ENCODE data around the gene VGLL4.
"Not testable (repeated sequence)": the region's sequence is repeated elsewhere in the genome, so short reads cannot be mapped to it uniquely, and the experiment has no call there.

The VGLL4 gene

DNA sequence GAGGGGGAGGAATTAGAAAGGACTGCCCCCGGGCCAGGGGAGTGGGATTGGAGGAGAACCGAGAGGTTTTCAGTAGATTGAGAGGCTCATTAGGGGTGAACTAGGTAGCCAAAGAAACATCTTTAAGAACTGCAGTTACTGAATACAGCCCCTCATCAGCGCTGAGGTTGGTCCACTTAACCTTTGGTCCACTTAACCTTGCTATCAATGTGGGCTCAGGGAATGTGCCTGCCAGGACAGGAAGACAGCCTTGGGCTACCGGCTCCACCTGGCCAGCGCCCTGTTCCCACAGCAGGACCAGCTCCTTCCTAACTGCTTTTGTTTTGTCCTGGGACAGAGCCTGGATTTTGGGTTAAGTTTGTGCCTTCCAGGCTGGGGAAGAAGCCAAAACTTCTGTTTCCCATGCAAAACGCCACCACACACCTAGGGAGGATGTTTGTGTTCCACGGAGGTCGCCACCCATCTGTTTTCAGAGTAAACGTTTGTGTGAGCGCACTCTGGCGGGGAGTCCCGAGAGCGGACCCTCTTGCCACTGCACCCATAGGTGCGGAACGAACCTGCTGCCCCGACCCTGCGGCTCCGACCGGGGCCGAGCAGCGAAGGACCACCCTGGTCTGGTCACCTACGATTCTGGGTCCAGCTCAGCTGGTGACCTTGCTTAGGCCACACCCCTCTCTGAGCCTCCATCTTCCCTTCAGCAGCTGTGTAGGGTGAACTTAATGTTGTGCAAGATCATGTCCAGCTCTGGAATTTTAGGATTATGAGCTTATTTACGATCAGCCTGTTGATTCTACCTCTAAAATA is 107.4 kb downstream of the VGLL4 start:
- no peaks in the 10 kb centered on the region for H3K27me3 ChIP-seq (ENCODE audit: low read depth, low read length)
- no peaks in the 10 kb centered on the region for H3K36me3 ChIP-seq (ENCODE audit: control insufficient read depth in 1 of 2, insufficient read depth in 2 of 2, low read length in 2 of 2)
- no peak overlapping the region for H3K27ac ChIP-seq (ENCODE audit: low read length)
- no peaks in the 10 kb centered on the region for H3K9me3 ChIP-seq (ENCODE audit: control insufficient read depth in 1 of 2, low read length in 2 of 2)
- H3K4me1 ChIP-seq (ENCODE audit: control insufficient read depth in 1 of 2, insufficient read depth in 2 of 2, low read length in 2 of 2): no peaks in the 10 kb centered on the region
- H3K4me3 ChIP-seq (ENCODE audit: low read depth in 1 of 2, low read length in 2 of 2): no peak overlapping the region

DNA sequence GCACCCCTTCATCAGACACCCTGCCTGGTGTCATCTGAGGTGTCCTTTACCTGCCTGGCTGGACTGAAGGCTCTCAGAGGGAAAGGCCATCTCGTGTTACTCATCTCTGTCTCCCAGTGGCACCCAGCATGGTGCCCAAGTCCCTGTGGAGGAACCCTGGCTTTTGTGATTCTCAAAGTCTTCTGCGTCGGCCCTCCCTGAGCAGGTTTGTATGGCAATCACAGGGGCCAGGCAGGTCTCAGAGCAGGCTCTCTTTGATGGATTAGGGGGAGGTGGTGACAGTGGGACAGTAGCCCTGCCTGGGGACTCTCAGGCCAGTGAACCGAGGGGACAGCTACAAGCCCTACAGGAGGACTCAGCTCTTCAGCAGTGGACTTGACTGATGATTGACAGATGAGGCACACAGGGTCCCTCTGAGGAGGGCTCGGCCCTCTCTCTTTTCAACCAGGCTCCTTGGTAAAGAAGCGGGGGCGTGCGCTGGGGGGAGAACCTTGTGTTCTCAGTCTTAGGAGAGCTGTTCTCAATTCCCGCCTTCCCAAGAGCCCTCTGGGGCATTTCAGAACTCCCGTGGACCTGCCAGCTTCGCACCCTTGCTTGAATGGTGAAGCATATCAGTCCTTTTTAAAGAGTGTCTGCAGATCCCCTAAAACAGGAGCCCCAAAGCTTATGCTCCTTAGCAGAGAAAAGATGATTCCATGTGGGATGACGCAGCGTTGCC is 108.3 kb downstream of the VGLL4 start:
- H3K27ac ChIP-seq (ENCODE audit: low read length): no peak overlapping the region
- no peaks in the 10 kb centered on the region for H3K9me3 ChIP-seq (ENCODE audit: control insufficient read depth in 1 of 2, low read length in 2 of 2)
- no peaks in the 10 kb centered on the region for H3K36me3 ChIP-seq (ENCODE audit: control insufficient read depth in 1 of 2, insufficient read depth in 2 of 2, low read length in 2 of 2)
- no peaks in the 10 kb centered on the region for H3K27me3 ChIP-seq (ENCODE audit: low read depth, low read length)
- no peaks in the 10 kb centered on the region for H3K4me1 ChIP-seq (ENCODE audit: control insufficient read depth in 1 of 2, insufficient read depth in 2 of 2, low read length in 2 of 2)
- no peak overlapping the region for H3K4me3 ChIP-seq (ENCODE audit: low read depth in 1 of 2, low read length in 2 of 2)

- H3K27ac ChIP-seq (ENCODE audit: low read length): no peak overlapping the region
- no peaks in the 10 kb centered on the region for H3K36me3 ChIP-seq (ENCODE audit: control insufficient read depth in 1 of 2, insufficient read depth in 2 of 2, low read length in 2 of 2)
- no peaks in the 10 kb centered on the region for H3K27me3 ChIP-seq (ENCODE audit: low read depth, low read length)
- peaks cover 0 to 6% of the 10 kb centered on the region in 2 donors for H3K4me1 ChIP-seq (ENCODE audit: control insufficient read depth in 1 of 2, insufficient read depth in 2 of 2, low read length in 2 of 2)
- H3K9me3 ChIP-seq (ENCODE audit: control insufficient read depth in 1 of 2, low read length in 2 of 2): no peaks in the 10 kb centered on the region
- no peak overlapping the region for H3K4me3 ChIP-seq (ENCODE audit: low read depth in 1 of 2, low read length in 2 of 2)
These were observed 109.0 kb downstream of the VGLL4 start for GRCh38 chr3:11534793-11535101.

DNA sequence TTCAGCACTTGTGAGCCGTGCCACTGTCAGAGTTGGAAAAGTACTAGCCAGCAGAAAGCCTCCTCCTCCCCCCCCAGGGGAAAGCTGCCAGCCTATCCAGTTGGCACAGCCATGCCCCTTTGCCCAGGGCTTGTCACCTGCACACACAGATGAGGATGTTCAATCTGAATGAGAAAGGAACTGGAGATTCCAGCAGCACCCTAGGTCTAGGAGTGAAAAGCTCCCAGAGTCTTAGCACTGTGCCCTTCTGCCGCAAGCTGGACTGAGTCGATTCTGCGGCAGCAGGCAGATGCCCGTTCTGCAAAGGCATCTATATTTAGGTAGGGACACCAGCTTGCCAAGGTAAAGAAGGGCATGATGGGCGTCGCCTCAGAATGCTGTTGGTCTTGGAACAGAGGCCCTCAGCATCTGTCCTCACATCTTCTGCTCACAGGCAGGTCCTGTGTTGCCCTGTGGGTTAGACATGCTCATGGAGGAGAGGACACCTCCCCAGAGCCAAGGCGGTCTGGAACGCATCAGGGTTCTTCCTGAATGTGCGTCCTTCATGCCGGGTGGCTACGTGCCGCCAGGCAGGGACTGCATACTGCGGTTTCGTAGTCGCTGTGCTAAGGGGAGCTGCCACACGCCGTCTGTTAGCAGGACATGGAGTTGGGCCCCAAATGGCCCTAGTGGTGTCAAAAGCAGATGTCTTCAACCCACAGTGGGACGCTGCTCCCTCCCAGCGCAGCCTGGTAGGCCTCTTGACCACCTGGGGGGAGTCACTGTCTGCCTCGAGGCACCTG is 109.5 kb downstream of the VGLL4 start:
- H3K4me3 ChIP-seq (ENCODE audit: low read depth in 1 of 2, low read length in 2 of 2): no peak overlapping the region
- H3K9me3 ChIP-seq (ENCODE audit: control insufficient read depth in 1 of 2, low read length in 2 of 2): no peaks in the 10 kb centered on the region
- peaks cover 0 to 9% of the 10 kb centered on the region in 2 donors for H3K4me1 ChIP-seq (ENCODE audit: control insufficient read depth in 1 of 2, insufficient read depth in 2 of 2, low read length in 2 of 2)
- H3K27ac ChIP-seq (ENCODE audit: low read length): no peak overlapping the region
- H3K36me3 ChIP-seq (ENCODE audit: control insufficient read depth in 1 of 2, insufficient read depth in 2 of 2, low read length in 2 of 2): no peaks in the 10 kb centered on the region
- no peaks in the 10 kb centered on the region for H3K27me3 ChIP-seq (ENCODE audit: low read depth, low read length)

- H3K4me3 ChIP-seq (ENCODE audit: low read depth in 1 of 2, low read length in 2 of 2): no peak overlapping the region
- no peaks in the 10 kb centered on the region for H3K27me3 ChIP-seq (ENCODE audit: low read depth, low read length)
- H3K9me3 ChIP-seq (ENCODE audit: control insufficient read depth in 1 of 2, low read length in 2 of 2): no peaks in the 10 kb centered on the region
- no peak overlapping the region for H3K27ac ChIP-seq (ENCODE audit: low read length)
- no peaks in the 10 kb centered on the region for H3K36me3 ChIP-seq (ENCODE audit: control insufficient read depth in 1 of 2, insufficient read depth in 2 of 2, low read length in 2 of 2)
- peaks cover 0 to 9% of the 10 kb centered on the region in 2 donors for H3K4me1 ChIP-seq (ENCODE audit: control insufficient read depth in 1 of 2, insufficient read depth in 2 of 2, low read length in 2 of 2)
These were observed 110.8 kb downstream of the VGLL4 start for GRCh38 chr3:11532931-11533391.

DNA sequence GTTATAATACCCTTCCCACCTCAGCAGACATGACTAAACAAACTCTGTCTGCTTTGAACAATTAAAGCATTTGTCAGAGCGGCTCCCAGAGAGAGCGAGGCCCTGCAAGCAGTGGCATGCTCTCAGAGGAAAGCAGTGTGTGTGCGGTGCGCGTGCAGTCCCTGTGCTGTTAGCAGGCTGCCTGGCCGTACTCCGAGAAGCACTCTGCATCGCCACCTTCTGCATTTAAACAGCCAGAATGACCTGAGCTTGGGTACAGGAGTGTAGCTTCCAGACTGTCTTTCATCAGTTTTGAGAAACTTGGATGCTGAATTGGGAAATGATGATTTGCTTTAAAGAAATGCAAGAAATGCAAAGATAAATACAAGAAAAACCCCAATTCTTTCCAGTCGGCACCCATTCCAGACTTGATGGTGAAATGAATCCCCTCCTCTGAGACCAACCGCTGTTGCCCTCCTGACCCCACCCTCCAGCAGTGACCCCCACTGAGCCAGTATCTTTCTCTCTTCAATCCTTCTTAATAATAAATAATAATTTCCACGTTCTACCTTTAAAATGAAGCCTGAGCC is 113.5 kb downstream of the VGLL4 start:
- peaks cover 0 to 9% of the 10 kb centered on the region in 2 donors for H3K4me1 ChIP-seq (ENCODE audit: control insufficient read depth in 1 of 2, insufficient read depth in 2 of 2, low read length in 2 of 2)

GRCh38 chr3:11529281-11529680 is 114.4 kb downstream of the VGLL4 start:
- no peak overlapping the region for H3K27ac ChIP-seq (ENCODE audit: low read length)
- H3K4me1 ChIP-seq (ENCODE audit: control insufficient read depth in 1 of 2, insufficient read depth in 2 of 2, low read length in 2 of 2): peaks cover 0 to 9% of the 10 kb centered on the region in 2 donors
- no peak overlapping the region for H3K4me3 ChIP-seq (ENCODE audit: low read depth in 1 of 2, low read length in 2 of 2)
- no peaks in the 10 kb centered on the region for H3K9me3 ChIP-seq (ENCODE audit: control insufficient read depth in 1 of 2, low read length in 2 of 2)
- H3K36me3 ChIP-seq (ENCODE audit: control insufficient read depth in 1 of 2, insufficient read depth in 2 of 2, low read length in 2 of 2): no peaks in the 10 kb centered on the region
- H3K27me3 ChIP-seq (ENCODE audit: low read depth, low read length): no peaks in the 10 kb centered on the region

More for the DNA sequence above, 113.5 kb downstream of the VGLL4 start:
- Histone ChIP-seq H3K36me3 (ENCODE audit: control insufficient read depth in 1 of 2, insufficient read depth in 2 of 2, low read length in 2 of 2) (no peaks in the 10 kb centered on the region), H3K27ac (ENCODE audit: low read length) (no peak overlapping the region), H3K9me3 (ENCODE audit: control insufficient read depth in 1 of 2, low read length in 2 of 2) (no peaks in the 10 kb centered on the region), H3K4me3 (ENCODE audit: low read depth in 1 of 2, low read length in 2 of 2) (no peak overlapping the region), H3K27me3 (ENCODE audit: low read depth, low read length) (no peaks in the 10 kb centered on the region)

GRCh38 chr3:11526121-11526520 is 117.6 kb downstream of the VGLL4 start:
- H3K27me3 ChIP-seq (ENCODE audit: low read depth, low read length); H3K9me3 ChIP-seq (ENCODE audit: control insufficient read depth in 1 of 2, low read length in 2 of 2); H3K4me3 ChIP-seq (ENCODE audit: low read depth in 1 of 2, low read length in 2 of 2); H3K27ac ChIP-seq (ENCODE audit: low read length); H3K36me3 ChIP-seq (ENCODE audit: control insufficient read depth in 1 of 2, insufficient read depth in 2 of 2, low read length in 2 of 2): not testable (repeated sequence)
- peaks cover 8 to 20% of the 10 kb centered on the region in 2 donors for H3K4me1 ChIP-seq (ENCODE audit: control insufficient read depth in 1 of 2, insufficient read depth in 2 of 2, low read length in 2 of 2)

DNA sequence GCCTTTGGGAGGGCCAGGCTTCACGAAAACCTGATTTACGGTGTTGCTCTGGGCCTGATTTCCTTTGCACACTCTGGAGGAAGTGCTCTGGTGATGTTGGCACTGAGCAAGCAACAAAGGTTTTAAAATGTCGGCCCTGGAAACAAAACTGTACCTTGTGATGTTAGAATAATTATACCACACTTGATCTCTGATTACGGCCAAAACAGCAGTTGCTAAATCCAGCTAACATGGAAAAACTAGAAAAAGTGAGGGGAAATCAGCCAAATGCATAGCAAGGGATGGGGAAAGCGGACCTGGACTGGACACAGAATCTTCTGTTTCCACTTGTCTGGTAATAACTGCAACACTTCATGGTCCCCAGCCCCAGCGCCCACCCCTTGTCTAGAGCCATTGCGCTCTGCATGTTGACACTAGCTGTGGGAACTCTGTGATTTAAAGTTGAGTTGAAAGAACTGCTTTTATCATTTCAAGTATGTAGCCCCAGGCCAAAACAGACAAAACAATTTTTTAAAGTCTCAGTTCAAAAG is 120.1 kb downstream of the VGLL4 start:
- Histone ChIP-seq H3K27me3 (ENCODE audit: low read depth, low read length) (no peaks in the 10 kb centered on the region), H3K9me3 (ENCODE audit: control insufficient read depth in 1 of 2, low read length in 2 of 2) (no peaks in the 10 kb centered on the region), H3K4me1 (ENCODE audit: control insufficient read depth in 1 of 2, insufficient read depth in 2 of 2, low read length in 2 of 2) (peaks cover 8 to 11% of the 10 kb centered on the region in 2 donors), H3K4me3 (ENCODE audit: low read depth in 1 of 2, low read length in 2 of 2) (no peak overlapping the region), H3K36me3 (ENCODE audit: control insufficient read depth in 1 of 2, insufficient read depth in 2 of 2, low read length in 2 of 2) (no peaks in the 10 kb centered on the region), H3K27ac (ENCODE audit: low read length) (peak overlapping the region; percentile 31)

GRCh38 chr3:11522953-11523571 is 120.7 kb downstream of the VGLL4 start:
- Histone ChIP-seq H3K36me3 (ENCODE audit: control insufficient read depth in 1 of 2, insufficient read depth in 2 of 2, low read length in 2 of 2) (no peaks in the 10 kb centered on the region), H3K27ac (ENCODE audit: low read length) (peak overlapping the region; percentile 31), H3K27me3 (ENCODE audit: low read depth, low read length) (no peaks in the 10 kb centered on the region)

More at GRCh38 chr3:11522953-11523571, 120.7 kb downstream of the VGLL4 start:
- H3K4me3 ChIP-seq (ENCODE audit: low read depth in 1 of 2, low read length in 2 of 2): no peak overlapping the region
- peaks cover 8 to 11% of the 10 kb centered on the region in 2 donors for H3K4me1 ChIP-seq (ENCODE audit: control insufficient read depth in 1 of 2, insufficient read depth in 2 of 2, low read length in 2 of 2)
- no peaks in the 10 kb centered on the region for H3K9me3 ChIP-seq (ENCODE audit: control insufficient read depth in 1 of 2, low read length in 2 of 2)

Data from muscle layer of duodenum (tissue), 2 donors.